HG02884 (cell line): ENCODE data around the gene TXNRD1.

ENCODE experiments used
- ATAC-seq: cut with Tn5 transposase; IDR thresholded peaks from one replicate; pipeline ENCODE4 v1.9.1; 2021; ENCODE audit warnings: mild to moderate bottlenecking, moderate library complexity; ENCODE audit not compliant: unreplicated experiment

TXNRD1 gene

GRCh38 chr12:104347374-104348075, 131.9 kb downstream of the TXNRD1 start:
- ATAC-seq, result no peak

GRCh38 chr12:104348283-104348993, 132.9 kb downstream of the TXNRD1 start:
- ATAC-seq, result no peak

- no peak for ATAC-seq
These were observed 133.5 kb downstream of the TXNRD1 start for GRCh38 chr12:104348994-104349494.

- ATAC-seq, result no peak
These were observed 134.9 kb downstream of the TXNRD1 start for GRCh38 chr12:104350211-104351056.

- no peak for ATAC-seq
These were observed 135.7 kb downstream of the TXNRD1 start for GRCh38 chr12:104351057-104351983.

GRCh38 chr12:104352106-104352713, 136.6 kb downstream of the TXNRD1 start:
- no peak for ATAC-seq

GRCh38 chr12:104353012-104353981, 137.7 kb downstream of the TXNRD1 start:
- no peak for ATAC-seq

- ATAC-seq, result no peak
These were observed 138.7 kb downstream of the TXNRD1 start for GRCh38 chr12:104354167-104354867.

GRCh38 chr12:104354868-104355570, 139.4 kb downstream of the TXNRD1 start:
- no peak for ATAC-seq

GRCh38 chr12:104355630-104356029, 140.1 kb downstream of the TXNRD1 start:
- no peak for ATAC-seq

GRCh38 chr12:104356231-104357115, 140.9 kb downstream of the TXNRD1 start:
- no peak for ATAC-seq

GRCh38 chr12:104357421-104357952, 141.9 kb downstream of the TXNRD1 start:
- no peak for ATAC-seq

- peak; percentile 48 for ATAC-seq
These were observed 142.9 kb downstream of the TXNRD1 start for GRCh38 chr12:104358353-104359003.

- no peak for ATAC-seq
These were observed 143.6 kb downstream of the TXNRD1 start for GRCh38 chr12:104359216-104359615.

- ATAC-seq, result no peak
These were observed 144.6 kb downstream of the TXNRD1 start for GRCh38 chr12:104360157-104360556.
